ENCODE results near the gene DENND4C.

Gene DENND4C

DNA sequence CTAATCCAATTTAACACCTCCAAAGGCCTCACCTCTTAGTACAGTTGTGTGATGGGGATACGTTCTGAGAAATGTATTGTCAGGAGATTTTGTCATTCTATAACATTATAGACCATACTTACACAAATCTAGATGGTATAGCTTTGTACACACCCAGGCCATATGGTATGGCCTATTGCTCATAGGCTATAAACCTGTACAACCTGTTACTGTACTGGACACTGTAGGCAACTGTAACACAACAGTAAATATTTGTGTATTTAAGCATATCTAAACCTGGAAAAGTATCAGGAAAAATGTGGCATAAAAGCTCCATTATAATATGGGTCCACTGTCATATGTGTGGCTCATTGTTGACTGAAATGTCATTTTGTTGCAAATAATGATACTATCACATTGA is 190.4 kb downstream of the DENND4C start:
- DNase-seq = no peak
